IPS-18a (cell line): ENCODE data around the gene PAFAH1B2.
"Not testable (repeated sequence)": the region's sequence is repeated elsewhere in the genome, so short reads cannot be mapped to it uniquely, and the experiment has no call there.

Experiments used
- H3K27ac ChIP-seq: one replicate; pipeline ENCODE4 v1.5.1; 2013; ENCODE audit warnings: low read length
- H3K27me3 ChIP-seq: one replicate; pipeline ENCODE4 v1.6.1; 2013; ENCODE audit warnings: mild to moderate bottlenecking, low read length; ENCODE audit not compliant: control insufficient read depth, insufficient read depth
- H3K36me3 ChIP-seq: one replicate; pipeline ENCODE4 v1.6.1; 2013; ENCODE audit warnings: low read depth, low read length; ENCODE audit not compliant: control insufficient read depth
- H3K4me1 ChIP-seq: one replicate; pipeline ENCODE4 v1.6.1; 2013; ENCODE audit warnings: low read depth, low read length; ENCODE audit not compliant: control insufficient read depth
- H3K4me3 ChIP-seq: one replicate; pipeline ENCODE4 v1.5.1; 2013; ENCODE audit warnings: low read length
- H3K9ac ChIP-seq: one replicate; pipeline ENCODE4 v1.6.1; 2013; ENCODE audit warnings: mild to moderate bottlenecking, low read length, moderate library complexity
- H3K9me3 ChIP-seq: one replicate; pipeline ENCODE4 v1.6.1; 2013; ENCODE audit warnings: low read depth, low read length; ENCODE audit not compliant: control insufficient read depth

PAFAH1B2 gene

DNA sequence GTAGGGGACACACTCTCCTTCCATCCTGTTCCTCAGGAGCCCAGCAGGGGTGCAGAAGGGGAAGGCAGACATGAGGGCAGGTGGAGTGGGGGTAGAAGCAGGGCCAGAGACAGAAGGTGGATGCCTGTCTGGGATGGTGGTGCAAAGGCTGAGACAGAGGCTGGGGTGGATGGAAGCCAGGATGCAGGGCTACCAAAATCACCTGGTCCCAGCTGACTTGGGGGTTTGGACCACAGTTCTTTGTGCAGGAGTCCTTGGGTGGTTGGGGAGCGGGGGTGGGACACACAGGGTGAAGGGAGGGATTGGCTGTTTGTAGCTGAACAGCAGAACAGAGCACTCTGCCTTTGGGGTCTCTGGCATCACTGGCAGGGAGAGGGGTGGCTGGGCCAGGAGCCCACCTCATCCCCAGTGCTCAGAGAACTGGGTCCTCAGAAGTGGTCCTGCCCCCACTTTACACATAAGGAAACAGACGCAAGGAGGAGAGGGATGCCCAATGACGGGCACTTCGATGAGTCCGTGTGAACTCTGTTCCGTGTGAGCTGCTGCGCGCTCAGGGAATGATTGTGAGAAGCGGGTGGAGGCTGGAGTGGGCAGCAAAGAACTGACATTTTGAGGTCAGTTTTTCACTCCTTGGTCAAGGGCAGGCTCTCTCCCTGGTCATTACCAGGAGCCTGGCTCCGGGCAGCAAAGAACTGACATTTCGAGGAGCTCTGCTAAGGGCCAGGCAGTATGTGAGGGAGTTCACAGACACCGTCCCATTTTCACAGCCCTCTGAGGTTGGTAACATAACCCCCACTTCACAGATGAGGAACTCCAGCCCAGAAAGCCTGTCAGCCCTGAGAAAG, 56.9 kb downstream of the PAFAH1B2 start:
- Histone ChIP-seq H3K9ac (peak overlapping the region; percentile 74), H3K27ac (no peak overlapping the region), H3K36me3 (peaks cover 26% of the 10 kb centered on the region), H3K27me3 (no peaks in the 10 kb centered on the region), H3K4me3 (peak overlapping the region; percentile 66), H3K4me1 (peaks cover 25% of the 10 kb centered on the region), H3K9me3 (no peaks in the 10 kb centered on the region)

GRCh38 chr11:117201658-117202305, 57.7 kb downstream of the PAFAH1B2 start:
- Histone ChIP-seq H3K4me1 (peaks cover 25% of the 10 kb centered on the region), H3K9ac (no peak overlapping the region), H3K27ac (no peak overlapping the region), H3K9me3 (no peaks in the 10 kb centered on the region), H3K36me3 (peaks cover 26% of the 10 kb centered on the region), H3K4me3 (no peak overlapping the region), H3K27me3 (no peaks in the 10 kb centered on the region)

GRCh38 chr11:117202386-117203068, 58.4 kb downstream of the PAFAH1B2 start:
- H3K27me3 ChIP-seq: no peaks in the 10 kb centered on the region
- H3K9me3 ChIP-seq: no peaks in the 10 kb centered on the region
- peaks cover 25% of the 10 kb centered on the region for H3K4me1 ChIP-seq
- H3K36me3 ChIP-seq: peaks cover 26% of the 10 kb centered on the region
- H3K27ac ChIP-seq: no peak overlapping the region
- no peak overlapping the region for H3K4me3 ChIP-seq
- no peak overlapping the region for H3K9ac ChIP-seq

DNA sequence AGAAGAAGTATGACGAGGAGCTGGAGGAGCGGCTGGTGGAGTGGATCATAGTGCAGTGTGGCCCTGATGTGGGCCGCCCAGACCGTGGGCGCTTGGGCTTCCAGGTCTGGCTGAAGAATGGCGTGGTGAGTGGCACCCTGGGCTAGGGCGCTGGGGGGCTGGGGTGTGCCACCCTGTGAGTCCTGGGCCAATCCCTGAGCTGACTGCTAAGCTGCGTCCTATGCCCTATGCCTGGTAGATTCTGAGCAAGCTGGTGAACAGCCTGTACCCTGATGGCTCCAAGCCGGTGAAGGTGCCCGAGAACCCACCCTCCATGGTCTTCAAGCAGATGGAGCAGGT, 59.0 kb downstream of the PAFAH1B2 start:
- H3K4me1 ChIP-seq: peaks cover 25% of the 10 kb centered on the region

GRCh38 chr11:117204283-117205080, 60.4 kb downstream of the PAFAH1B2 start:
- Histone ChIP-seq H3K9me3 (no peaks in the 10 kb centered on the region), H3K27ac (no peak overlapping the region), H3K4me1 (peaks cover 18% of the 10 kb centered on the region), H3K4me3 (no peak overlapping the region), H3K27me3 (no peaks in the 10 kb centered on the region), H3K36me3 (peaks cover 26% of the 10 kb centered on the region), H3K9ac (no peak overlapping the region)

More for the DNA sequence above, 59.0 kb downstream of the PAFAH1B2 start:
- H3K9me3 ChIP-seq: no peaks in the 10 kb centered on the region
- no peaks in the 10 kb centered on the region for H3K27me3 ChIP-seq
- no peak overlapping the region for H3K4me3 ChIP-seq
- peaks cover 26% of the 10 kb centered on the region for H3K36me3 ChIP-seq
- no peak overlapping the region for H3K9ac ChIP-seq
- H3K27ac ChIP-seq: no peak overlapping the region

GRCh38 chr11:117205211-117205818, 61.2 kb downstream of the PAFAH1B2 start:
- Histone ChIP-seq H3K4me1 (peaks cover 9% of the 10 kb centered on the region), H3K9me3 (no peaks in the 10 kb centered on the region), H3K27me3 (no peaks in the 10 kb centered on the region), H3K27ac (no peak overlapping the region), H3K9ac (no peak overlapping the region), H3K36me3 (peaks cover 26% of the 10 kb centered on the region), H3K4me3 (no peak overlapping the region)

GRCh38 chr11:117206111-117206510, 62.0 kb downstream of the PAFAH1B2 start:
- H3K27ac ChIP-seq, H3K27me3 ChIP-seq, H3K4me3 ChIP-seq, H3K4me1 ChIP-seq, H3K9ac ChIP-seq, H3K9me3 ChIP-seq: not testable (repeated sequence)
- peaks cover 26% of the 10 kb centered on the region for H3K36me3 ChIP-seq

DNA sequence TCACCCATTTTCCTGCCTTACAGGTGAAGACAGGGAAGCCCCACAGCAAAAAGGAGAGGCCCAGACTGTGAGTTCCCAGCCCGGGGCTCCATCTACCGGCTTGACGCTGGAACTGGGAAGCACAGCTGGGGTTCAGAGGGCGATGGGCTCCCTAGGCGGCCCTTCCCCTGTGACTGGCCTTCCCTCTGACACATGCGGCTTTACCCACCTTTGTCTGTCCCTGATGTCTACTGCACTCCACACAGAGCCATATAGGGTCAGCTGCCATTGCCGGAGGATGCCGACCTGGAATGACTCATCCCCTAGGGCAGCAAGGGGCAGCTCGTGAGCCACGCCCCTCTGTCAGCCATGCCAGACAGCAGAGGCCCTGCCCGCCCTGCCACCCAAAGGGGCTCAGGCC, 62.8 kb downstream of the PAFAH1B2 start:
- H3K36me3 ChIP-seq: peaks cover 26% of the 10 kb centered on the region
- H3K9ac ChIP-seq, H3K27ac ChIP-seq, H3K9me3 ChIP-seq, H3K4me1 ChIP-seq, H3K27me3 ChIP-seq, H3K4me3 ChIP-seq: not testable (repeated sequence)

DNA sequence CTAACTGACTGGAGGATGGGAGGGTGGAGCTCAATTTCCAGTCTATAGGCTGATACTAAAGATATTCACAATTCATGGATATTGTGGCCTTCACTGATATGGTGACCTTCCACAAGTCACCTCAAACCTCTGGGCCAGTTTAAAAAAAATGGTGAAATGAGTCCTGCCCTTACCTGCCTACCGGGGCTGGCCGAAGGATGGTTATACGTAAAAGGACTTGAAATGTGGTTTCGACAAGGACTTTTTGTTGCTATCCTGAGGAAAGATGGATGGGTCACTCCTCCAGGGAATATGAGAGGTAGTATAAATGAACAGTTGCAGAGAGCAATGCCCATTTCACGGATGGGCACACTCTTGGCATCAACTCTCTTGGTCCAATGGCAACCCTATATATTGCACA, 63.4 kb downstream of the PAFAH1B2 start:
- H3K27me3 ChIP-seq, H3K4me3 ChIP-seq, H3K4me1 ChIP-seq, H3K27ac ChIP-seq, H3K9me3 ChIP-seq, H3K9ac ChIP-seq: not testable (repeated sequence)
- H3K36me3 ChIP-seq: peaks cover 26% of the 10 kb centered on the region

DNA sequence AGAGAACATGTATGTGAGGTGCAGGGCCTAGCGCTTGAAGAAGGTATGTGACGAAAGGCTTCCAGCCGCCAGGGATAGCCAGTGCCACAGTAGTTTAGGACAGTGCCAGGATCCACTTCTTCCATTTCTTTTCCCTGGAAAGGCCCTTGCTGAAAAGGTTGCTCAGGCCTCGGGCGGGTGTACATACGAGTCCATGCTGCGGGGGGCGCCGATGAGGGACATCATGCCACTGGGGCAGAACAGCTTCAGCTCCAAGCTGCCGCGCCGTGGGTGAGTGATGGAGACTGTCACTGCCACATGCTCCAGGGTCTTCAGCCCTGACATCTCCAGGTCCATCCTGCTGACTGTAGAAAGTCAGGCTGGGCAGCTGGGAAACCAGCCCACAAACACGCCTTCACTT, 64.6 kb downstream of the PAFAH1B2 start:
- H3K4me1 ChIP-seq, H3K9ac ChIP-seq, H3K9me3 ChIP-seq, H3K27me3 ChIP-seq, H3K27ac ChIP-seq, H3K4me3 ChIP-seq: not testable (repeated sequence)
- H3K36me3 ChIP-seq: peaks cover 18% of the 10 kb centered on the region
